OCI-LY7 (cell line): ENCODE results near the gene DARS1. TPM values are rescaled to one million over a fixed set of nuclear protein-coding genes. Genes with fewer than 3 reads are reported as not detected.
"Not testable (repeated sequence)": the region's sequence is repeated elsewhere in the genome, so short reads cannot be mapped to it uniquely, and the experiment has no call there.

Experiments
- BruUV-seq: library from RNA; stranded (reverse); fragments of 400-500 nt; replicated peaks from 2 replicates; lab custom pipeline; 2021; lab: Mats Ljungman, UMichigan
- CTCF ChIA-PET: fragments of 300-600 bp; sonication (Branson Sonifier 250); formaldehyde crosslinking; loops from one replicate; lab custom pipeline; 2022; ENCODE audit warnings: antibody characterized with exemption; ENCODE audit not compliant: unreplicated experiment; lab: Charles Lee
- POLR2A ChIA-PET: fragments of 300-600 bp; sonication (Branson Sonifier 250); formaldehyde crosslinking; loops from one replicate; lab custom pipeline; 2022; ENCODE audit warnings: antibody characterized with exemption; lab: Charles Lee
- DNase-seq: peaks from one replicate; pipeline ENCODE4 v3.0.0-alpha.2; 2015; ENCODE audit warnings: low spot score
- H2AFZ ChIP-seq: fragments of 200-600 bp; sonication (generic), shearing (Covaris generic); 2 replicates; pipeline ENCODE4 v1.6.1; 2014; ENCODE audit warnings: mild to moderate bottlenecking, antibody characterized with exemption, low read length, moderate library complexity
- H3K27ac ChIP-seq: fragments of 200-600 bp; sonication (generic); 2 replicates; pipeline ENCODE4 v1.5.1; 2014; ENCODE audit warnings: mixed run types, low read depth, mild to moderate bottlenecking, moderate library complexity, low read length, inconsistent platforms; ENCODE audit not compliant: poor library complexity, severe bottlenecking
- H3K36me3 ChIP-seq: fragments of 200-600 bp; sonication (generic); 2 replicates; pipeline ENCODE4 v1.6.1; 2014; ENCODE audit warnings: mild to moderate bottlenecking, antibody characterized with exemption, low read length, moderate library complexity, mixed read lengths; ENCODE audit not compliant: insufficient read depth
- H3K4me1 ChIP-seq: fragments of 200-600 bp; sonication (generic); 2 replicates; pipeline ENCODE4 v1.5.1; 2014; ENCODE audit warnings: mild to moderate bottlenecking, low read length; ENCODE audit not compliant: insufficient read depth, poor library complexity, severe bottlenecking
- H3K4me2 ChIP-seq: fragments of 200-600 bp; sonication (generic); 2 replicates; pipeline ENCODE4 v1.6.1; 2014; ENCODE audit warnings: mild to moderate bottlenecking, low read length
- H3K4me3 ChIP-seq: fragments of 200-600 bp; sonication (generic); 2 replicates; pipeline ENCODE4 v1.5.1; 2014; ENCODE audit warnings: mild to moderate bottlenecking, low read depth, low read length; ENCODE audit not compliant: poor library complexity, severe bottlenecking
- H3K79me2 ChIP-seq: fragments of 200-600 bp; sonication (generic); 2 replicates; pipeline ENCODE4 v1.6.1; 2016; ENCODE audit warnings: low read depth, mild to moderate bottlenecking, low read length, moderate library complexity, mixed read lengths; ENCODE audit not compliant: insufficient read depth
- H3K9me2 ChIP-seq: fragments of 200-600 bp; sonication (generic); 2 replicates; pipeline ENCODE4 v1.6.1; 2016; ENCODE audit warnings: mild to moderate bottlenecking, low read length, mixed read lengths; ENCODE audit not compliant: insufficient read depth
- H3K9me3 ChIP-seq: fragments of 200-600 bp; sonication (generic); 2 replicates; pipeline ENCODE4 v1.6.1; 2014; ENCODE audit warnings: mild to moderate bottlenecking, mixed run types, low read length, mixed read lengths
- H4K20me1 ChIP-seq: fragments of 200-600 bp; sonication (generic); 2 replicates; pipeline ENCODE4 v1.6.1; 2014; ENCODE audit warnings: mild to moderate bottlenecking, antibody characterized with exemption, low read length, moderate library complexity, mixed read lengths; ENCODE audit not compliant: insufficient read depth
- EZH2phosphoT487 ChIP-seq: fragments of 200-600 bp; sonication (generic); IDR thresholded peaks from 2 replicates; pipeline ENCODE4 v1.6.1; 2018; ENCODE audit warnings: low read depth, borderline replicate concordance, mild to moderate bottlenecking, mixed run types, antibody characterized with exemption, low read length, moderate library complexity, mixed read lengths
- intact Hi-C: fragments of 100-400 bp; cut with micrococcal nuclease; formaldehyde crosslinking; loops from one replicate; pipeline ENCODE4 v1.10.0; 2022; ENCODE audit not compliant: unreplicated experiment
- total RNA-seq, 2 experiments: library from RNA; depleted of rRNA in 1 of 2; stranded (reverse); fragments of >200 nt in 1 of 2; shearing (Covaris generic) in 1 of 2; gene quantifications; 2 replicates each; pipeline ENCODE4 v1.2.3, GENCODE V29; 2014 to 2022
- TF ChIP-seq, protein P1 (sequence below): fragments of 200-600 bp; sonication (generic); conservative IDR thresholded peaks from 2 replicates; pipeline ENCODE4 v1.5.1; 2014; ENCODE audit warnings: mild to moderate bottlenecking, antibody characterized with exemption, low read length, moderate library complexity, mixed read lengths

The DARS1 gene
- total RNA-seq, 2 experiments from 2014 or later: 90.5 to 140 TPM

DNA sequence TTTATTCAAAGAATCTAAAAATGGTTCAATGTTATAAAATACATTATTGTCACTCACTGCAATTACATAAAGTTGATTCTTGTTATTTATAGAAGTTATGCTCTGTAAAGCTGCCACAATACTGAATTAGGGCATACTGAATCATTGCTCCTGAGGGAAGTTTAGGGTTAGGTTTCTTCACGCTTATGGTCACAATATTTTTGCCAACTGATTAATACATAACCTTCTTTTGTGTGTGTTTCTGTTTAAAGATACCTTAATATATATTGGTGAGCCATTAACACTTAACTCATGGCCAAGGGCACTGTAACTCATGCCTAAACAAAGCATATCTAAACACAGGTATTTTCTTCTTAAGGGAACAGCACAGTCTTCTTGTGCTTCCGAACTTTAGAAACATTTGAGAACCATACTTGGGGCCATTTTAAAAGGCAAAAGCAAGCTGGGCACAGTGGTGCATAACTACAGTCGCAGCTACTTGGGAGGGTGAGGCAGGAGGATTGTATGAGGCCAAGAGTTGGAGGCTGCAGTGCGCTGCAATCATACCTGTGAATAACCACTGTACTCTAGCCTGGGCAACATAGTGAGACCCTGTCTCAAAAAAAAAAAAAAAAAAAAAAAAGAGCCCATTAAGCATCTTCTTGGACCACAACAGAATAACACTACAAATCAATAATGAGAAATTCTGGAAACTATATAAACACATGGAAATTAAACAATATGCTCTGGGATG is 15.6 kb downstream of the DARS1 start:
- BruUV-seq: no TSS peak
- H3K4me2 ChIP-seq: 0 out of 2 replicates have a peak overlapping the region, but pooled peaks have one; percentile 14
- peaks cover 89% of the 10 kb centered on the region for H3K79me2 ChIP-seq
- no peak overlapping the region for H3K27ac ChIP-seq
- no peaks in the 10 kb centered on the region; the same call in 1 of the 2 replicates for H4K20me1 ChIP-seq
- peaks cover 30% of the 10 kb centered on the region for H3K4me1 ChIP-seq
- no peak for TF ChIP-seq EZH2phosphoT487
- TF ChIP-seq, protein P1, sequence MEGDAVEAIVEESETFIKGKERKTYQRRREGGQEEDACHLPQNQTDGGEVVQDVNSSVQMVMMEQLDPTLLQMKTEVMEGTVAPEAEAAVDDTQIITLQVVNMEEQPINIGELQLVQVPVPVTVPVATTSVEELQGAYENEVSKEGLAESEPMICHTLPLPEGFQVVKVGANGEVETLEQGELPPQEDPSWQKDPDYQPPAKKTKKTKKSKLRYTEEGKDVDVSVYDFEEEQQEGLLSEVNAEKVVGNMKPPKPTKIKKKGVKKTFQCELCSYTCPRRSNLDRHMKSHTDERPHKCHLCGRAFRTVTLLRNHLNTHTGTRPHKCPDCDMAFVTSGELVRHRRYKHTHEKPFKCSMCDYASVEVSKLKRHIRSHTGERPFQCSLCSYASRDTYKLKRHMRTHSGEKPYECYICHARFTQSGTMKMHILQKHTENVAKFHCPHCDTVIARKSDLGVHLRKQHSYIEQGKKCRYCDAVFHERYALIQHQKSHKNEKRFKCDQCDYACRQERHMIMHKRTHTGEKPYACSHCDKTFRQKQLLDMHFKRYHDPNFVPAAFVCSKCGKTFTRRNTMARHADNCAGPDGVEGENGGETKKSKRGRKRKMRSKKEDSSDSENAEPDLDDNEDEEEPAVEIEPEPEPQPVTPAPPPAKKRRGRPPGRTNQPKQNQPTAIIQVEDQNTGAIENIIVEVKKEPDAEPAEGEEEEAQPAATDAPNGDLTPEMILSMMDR: no peak
- H3K9me3 ChIP-seq: peaks cover 12% of the 10 kb centered on the region; the same call in 1 of the 2 replicates
- intact Hi-C loops: no loop called here
- POLR2A ChIA-PET: interaction anchor here (0.9 to 1.0 kb wide), 2 partner anchors 10 to 14 kb away, joined by 3 read pairs; no protein-coding TSS in a partner anchor
- H3K36me3 ChIP-seq: peaks cover 78% of the 10 kb centered on the region
- H3K4me3 ChIP-seq: no peak overlapping the region
- CTCF ChIA-PET: no interaction called here
- no peak overlapping the region for H2AFZ ChIP-seq
- DNase-seq: no peak
- no peaks in the 10 kb centered on the region for H3K9me2 ChIP-seq

- Histone ChIP-seq H2AFZ (no peak overlapping the region), H4K20me1 (no peaks in the 10 kb centered on the region; the same call in 1 of the 2 replicates), H3K4me3 (no peak overlapping the region), H3K9me2 (no peaks in the 10 kb centered on the region), H3K36me3 (peaks cover 59% of the 10 kb centered on the region), H3K79me2 (peaks cover 87% of the 10 kb centered on the region), H3K27ac (no peak overlapping the region), H3K9me3 (peaks cover under 1% of the 10 kb centered on the region; the same call in 1 of the 2 replicates), H3K4me1 (peaks cover 41% of the 10 kb centered on the region), H3K4me2 (no peak overlapping the region)
- intact Hi-C loops: no loop called here
- TF ChIP-seq EZH2phosphoT487: no peak
- TF ChIP-seq, protein P1: no peak
- no TSS peak for BruUV-seq
- DNase-seq: no peak
- ChIA-PET CTCF (no interaction called here), POLR2A (interaction anchor here (0.6 to 1.9 kb wide), 11 partner anchors 10 to 429 kb away, joined by 3 to 7 read pairs (median 4); no protein-coding TSS in a partner anchor)
Measured at GRCh38 chr2:135965756-135966155, 19.7 kb downstream of the DARS1 start.

- BruUV-seq, H2AFZ ChIP-seq, H3K9me2 ChIP-seq, CTCF ChIA-PET, H3K4me2 ChIP-seq, H3K4me3 ChIP-seq, H4K20me1 ChIP-seq, intact Hi-C loops, H3K27ac ChIP-seq, DNase-seq, H3K9me3 ChIP-seq: not testable (repeated sequence)
- POLR2A ChIA-PET: interaction anchor here (0.6 to 1.8 kb wide), 3 partner anchors 15 to 338 kb away, joined by 3 to 5 read pairs (median 5); no protein-coding TSS in a partner anchor
- Histone ChIP-seq H3K36me3 (peaks cover 59% of the 10 kb centered on the region), H3K79me2 (peaks cover 87% of the 10 kb centered on the region), H3K4me1 (peaks cover 40% of the 10 kb centered on the region)
Measured at GRCh38 chr2:135964404-135964803, 21.0 kb downstream of the DARS1 start.
